GM12875 (cell line): Measurements from ENCODE around the gene DNAH8.
"Not testable (repeated sequence)": the region's sequence is repeated elsewhere in the genome, so short reads cannot be mapped to it uniquely, and the experiment has no call there.

Experiments used
- H3K4me3 ChIP-seq: one replicate; pipeline ENCODE4 v1.5.1; 2011; ENCODE audit warnings: low read depth, low read length, control low read depth
- TF ChIP-seq, protein P1 (sequence below): IDR thresholded peaks from 2 replicates; pipeline ENCODE4 v1.5.1; 2011; ENCODE audit warnings: low read depth, mild to moderate bottlenecking, control low read depth, inconsistent platforms, low read length, moderate library complexity, borderline replicate concordance; ENCODE audit not compliant: insufficient read depth

The DNAH8 gene

DNA sequence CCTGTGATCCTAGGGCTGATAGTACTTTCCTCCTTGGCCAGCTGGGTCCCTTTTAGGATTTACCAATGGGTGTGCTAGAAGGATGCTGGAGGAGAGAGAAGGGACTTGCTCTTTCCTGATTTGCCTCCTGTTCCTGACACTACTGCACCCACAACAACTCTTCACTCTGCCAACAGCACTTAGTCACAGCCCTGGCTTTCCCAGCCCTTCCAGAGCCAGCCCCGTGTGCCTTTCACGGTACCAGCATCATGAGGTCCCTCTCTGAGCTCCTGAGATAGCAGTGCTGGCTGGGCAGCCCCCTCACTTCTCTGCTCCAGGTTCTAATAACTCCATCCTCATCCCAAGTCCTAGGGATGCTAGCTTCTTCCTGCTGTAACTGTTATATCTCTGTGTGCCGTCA lies 80.9 kb downstream of the DNAH8 start:
- TF ChIP-seq, protein P1, sequence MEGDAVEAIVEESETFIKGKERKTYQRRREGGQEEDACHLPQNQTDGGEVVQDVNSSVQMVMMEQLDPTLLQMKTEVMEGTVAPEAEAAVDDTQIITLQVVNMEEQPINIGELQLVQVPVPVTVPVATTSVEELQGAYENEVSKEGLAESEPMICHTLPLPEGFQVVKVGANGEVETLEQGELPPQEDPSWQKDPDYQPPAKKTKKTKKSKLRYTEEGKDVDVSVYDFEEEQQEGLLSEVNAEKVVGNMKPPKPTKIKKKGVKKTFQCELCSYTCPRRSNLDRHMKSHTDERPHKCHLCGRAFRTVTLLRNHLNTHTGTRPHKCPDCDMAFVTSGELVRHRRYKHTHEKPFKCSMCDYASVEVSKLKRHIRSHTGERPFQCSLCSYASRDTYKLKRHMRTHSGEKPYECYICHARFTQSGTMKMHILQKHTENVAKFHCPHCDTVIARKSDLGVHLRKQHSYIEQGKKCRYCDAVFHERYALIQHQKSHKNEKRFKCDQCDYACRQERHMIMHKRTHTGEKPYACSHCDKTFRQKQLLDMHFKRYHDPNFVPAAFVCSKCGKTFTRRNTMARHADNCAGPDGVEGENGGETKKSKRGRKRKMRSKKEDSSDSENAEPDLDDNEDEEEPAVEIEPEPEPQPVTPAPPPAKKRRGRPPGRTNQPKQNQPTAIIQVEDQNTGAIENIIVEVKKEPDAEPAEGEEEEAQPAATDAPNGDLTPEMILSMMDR = no peak
- H3K4me3 ChIP-seq = no peak overlapping the region

DNA sequence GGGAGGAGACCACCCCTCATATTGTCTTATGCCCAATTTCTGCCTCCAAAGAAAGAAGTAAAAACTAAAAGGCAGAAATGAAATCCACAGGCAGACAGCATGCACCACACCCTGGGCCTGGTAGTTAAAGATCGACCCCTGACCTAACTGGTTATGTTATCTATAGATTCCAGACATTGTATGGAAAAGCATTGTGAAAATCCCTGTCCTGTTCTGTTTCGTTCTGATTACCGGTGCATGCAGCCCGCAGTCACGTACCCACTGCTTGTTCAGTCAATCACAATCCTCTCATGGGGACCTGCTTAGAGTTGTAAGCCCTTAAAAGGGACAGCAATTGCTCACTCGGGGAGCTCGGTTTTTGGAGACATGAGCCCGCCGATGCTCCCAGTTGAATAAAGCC lies 81.3 kb downstream of the DNAH8 start:
- H3K4me3 ChIP-seq = not testable (repeated sequence)

DNA sequence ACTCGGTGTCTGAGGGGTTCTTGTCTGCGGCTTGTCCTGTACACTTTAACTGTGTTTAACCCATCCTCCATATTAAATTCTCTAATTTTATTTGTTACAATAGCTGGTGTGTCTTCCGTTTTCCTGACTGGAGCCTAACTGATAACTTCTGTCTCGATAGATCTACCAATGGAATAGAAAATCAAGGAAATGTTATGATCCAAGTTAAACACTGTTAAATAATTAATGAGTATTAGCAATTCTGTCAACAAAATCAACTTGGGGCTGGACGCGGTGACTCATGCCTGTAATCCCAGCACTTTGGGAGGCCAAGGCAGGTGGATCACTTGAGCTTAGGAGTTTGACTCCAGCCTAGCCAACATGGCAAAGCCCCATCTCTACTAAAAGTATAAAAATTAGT lies 81.7 kb downstream of the DNAH8 start:
- TF ChIP-seq, protein P1 = no peak

DNA sequence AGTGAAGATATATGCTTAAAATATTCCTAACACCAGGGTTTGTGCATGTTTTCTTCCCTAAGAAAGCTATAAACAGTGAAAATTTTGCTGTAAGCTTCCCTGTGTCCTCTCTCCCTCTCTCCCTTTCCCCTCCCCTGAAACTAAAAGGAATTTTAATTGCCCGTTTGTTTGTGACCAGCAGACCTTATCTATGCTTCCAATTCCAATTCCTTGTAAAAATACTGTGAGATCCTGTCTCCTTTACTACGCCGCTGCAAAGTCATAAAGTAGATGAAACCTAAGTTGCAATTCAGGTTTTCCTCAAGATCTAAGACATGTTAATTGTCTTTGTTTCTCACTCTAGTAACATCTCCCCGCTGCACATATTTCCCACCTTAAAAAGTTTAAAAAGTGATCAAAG lies 82.3 kb downstream of the DNAH8 start:
- TF ChIP-seq, protein P1 = no peak

More for the DNA sequence above, 81.7 kb downstream of the DNAH8 start:
- no peak overlapping the region for H3K4me3 ChIP-seq

DNA sequence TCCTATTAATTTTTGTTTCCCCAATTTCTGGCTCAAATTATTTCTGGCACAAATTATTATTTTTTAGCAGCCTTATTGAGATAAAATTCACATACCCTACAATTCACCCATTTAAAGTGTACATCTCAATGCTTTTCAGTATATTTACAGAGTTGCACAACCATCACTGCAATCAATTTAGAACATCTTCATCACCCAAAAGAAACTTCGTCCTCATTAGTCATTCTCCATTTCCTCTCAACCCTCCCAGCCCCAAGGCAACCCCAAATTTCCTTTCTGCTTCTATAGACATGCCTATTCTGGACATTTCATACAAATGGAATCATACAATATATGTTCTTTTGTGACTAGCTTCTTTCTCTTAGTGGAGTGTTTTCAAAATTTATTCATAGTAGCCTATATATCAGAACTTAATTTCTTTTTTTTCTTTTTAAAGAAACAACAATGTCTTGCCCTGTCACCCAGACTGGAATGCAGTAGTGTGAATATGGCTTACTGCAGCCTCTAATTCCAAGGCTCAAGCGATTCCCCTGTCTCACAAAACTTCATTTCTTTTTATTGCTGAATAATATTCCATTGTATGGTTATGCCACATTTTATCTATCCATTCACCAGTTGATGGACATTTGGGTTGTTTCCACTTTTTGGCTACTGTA lies 84.5 kb downstream of the DNAH8 start:
- TF ChIP-seq, protein P1 = no peak
- no peak overlapping the region for H3K4me3 ChIP-seq

More for the DNA sequence above, 82.3 kb downstream of the DNAH8 start:
- no peak overlapping the region for H3K4me3 ChIP-seq

DNA sequence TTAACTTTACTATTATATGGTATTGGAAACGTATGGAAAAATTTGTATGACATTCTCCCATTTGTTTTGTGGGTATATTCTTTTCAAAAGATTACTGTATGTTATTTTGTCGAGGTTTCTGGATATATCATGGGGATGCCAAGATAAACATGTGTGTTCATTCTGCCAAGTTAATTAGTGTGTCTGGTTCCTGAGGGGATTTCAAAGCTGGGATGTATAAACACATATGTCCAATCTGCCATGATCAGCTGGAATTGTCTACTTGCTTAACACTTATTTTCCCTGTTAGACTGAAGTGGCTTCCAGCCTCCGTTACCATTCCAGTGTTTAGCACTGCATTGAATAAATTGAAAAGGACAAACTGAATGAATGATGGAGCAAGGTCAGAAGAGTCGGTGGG lies 86.2 kb downstream of the DNAH8 start:
- TF ChIP-seq, protein P1 = no peak

DNA sequence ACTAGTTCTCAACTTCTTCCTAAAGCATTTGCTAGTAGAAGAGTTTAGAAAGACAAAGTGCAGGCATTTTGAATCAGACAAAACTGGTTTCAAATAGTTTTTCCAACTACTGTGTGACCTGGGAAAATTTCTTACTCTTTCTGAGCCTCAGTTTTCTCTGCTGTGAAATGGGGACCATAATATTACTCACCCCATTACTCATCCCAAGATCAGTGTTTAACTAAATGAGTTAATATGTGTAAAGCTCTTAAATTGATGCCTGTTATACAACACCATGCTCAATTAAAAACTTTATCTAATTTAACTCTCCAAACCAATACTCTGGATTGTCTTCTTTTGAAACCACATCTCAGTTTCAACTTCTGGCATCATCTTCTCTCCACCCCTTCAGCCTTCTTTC lies 87.4 kb downstream of the DNAH8 start:
- no peak overlapping the region for H3K4me3 ChIP-seq
- TF ChIP-seq, protein P1 = no peak

More for the DNA sequence above, 86.2 kb downstream of the DNAH8 start:
- H3K4me3 ChIP-seq = no peak overlapping the region
